ENCODE results near the gene ANO1. TPM values are rescaled to one million over a fixed set of nuclear protein-coding genes. Genes with fewer than 3 reads are reported as not detected.

ANO1 gene
- total RNA-seq, 1 donor from 2014 or later, result 1.1 TPM

- no peak for DNase-seq (ENCODE audit: low read depth)
- no peak for TF ChIP-seq CTCF (IDR thresholded peaks at IDR 0.05; ENCODE audit: insufficient read depth, low read length, poor library complexity, severe bottlenecking)
- Histone ChIP-seq H3K27me3 (ENCODE audit: control insufficient read depth, insufficient read depth, low read length) (peaks cover 19% of the 10 kb centered on the region), H3K4me3 (ENCODE audit: low read depth, low read length) (no peak overlapping the region), H3K36me3 (ENCODE audit: control insufficient read depth, insufficient read depth, low read length) (no peaks in the 10 kb centered on the region)
These were observed 61.8 kb downstream of the ANO1 start for GRCh38 chr11:70139785-70140410.

GRCh38 chr11:70140711-70141485, 62.8 kb downstream of the ANO1 start:
- Histone ChIP-seq H3K4me3 (ENCODE audit: low read depth, low read length) (no peak overlapping the region), H3K36me3 (ENCODE audit: control insufficient read depth, insufficient read depth, low read length) (no peaks in the 10 kb centered on the region), H3K27me3 (ENCODE audit: control insufficient read depth, insufficient read depth, low read length) (peaks cover 16% of the 10 kb centered on the region)
- no peak for DNase-seq (ENCODE audit: low read depth)
- TF ChIP-seq CTCF (IDR thresholded peaks at IDR 0.05; ENCODE audit: insufficient read depth, low read length, poor library complexity, severe bottlenecking), result no peak

GRCh38 chr11:70141486-70142220, 63.5 kb downstream of the ANO1 start:
- H3K27me3 ChIP-seq (ENCODE audit: control insufficient read depth, insufficient read depth, low read length), result peaks cover 16% of the 10 kb centered on the region
- no peak overlapping the region for H3K4me3 ChIP-seq (ENCODE audit: low read depth, low read length)
- DNase-seq (ENCODE audit: low read depth), result no peak
- H3K36me3 ChIP-seq (ENCODE audit: control insufficient read depth, insufficient read depth, low read length), result no peaks in the 10 kb centered on the region
- no peak for TF ChIP-seq CTCF (IDR thresholded peaks at IDR 0.05; ENCODE audit: insufficient read depth, low read length, poor library complexity, severe bottlenecking)

- no peak for DNase-seq (ENCODE audit: low read depth)
- Histone ChIP-seq H3K4me3 (ENCODE audit: low read depth, low read length) (no peak overlapping the region), H3K27me3 (ENCODE audit: control insufficient read depth, insufficient read depth, low read length) (peaks cover 20% of the 10 kb centered on the region), H3K36me3 (ENCODE audit: control insufficient read depth, insufficient read depth, low read length) (no peaks in the 10 kb centered on the region)
- no peak for TF ChIP-seq CTCF (IDR thresholded peaks at IDR 0.05; ENCODE audit: insufficient read depth, low read length, poor library complexity, severe bottlenecking)
These were observed 64.2 kb downstream of the ANO1 start for GRCh38 chr11:70142221-70142875.

- no peak overlapping the region for H3K4me3 ChIP-seq (ENCODE audit: low read depth, low read length)
- no peak for DNase-seq (ENCODE audit: low read depth)
- no peak for TF ChIP-seq CTCF (IDR thresholded peaks at IDR 0.05; ENCODE audit: insufficient read depth, low read length, poor library complexity, severe bottlenecking)
- H3K27me3 ChIP-seq (ENCODE audit: control insufficient read depth, insufficient read depth, low read length), result peaks cover 30% of the 10 kb centered on the region
- no peaks in the 10 kb centered on the region for H3K36me3 ChIP-seq (ENCODE audit: control insufficient read depth, insufficient read depth, low read length)
These were observed 66.1 kb downstream of the ANO1 start for GRCh38 chr11:70144262-70144661.
